ENCODE measurements around the gene RCN1. TPM values are rescaled to one million over a fixed set of nuclear protein-coding genes. Genes with fewer than 3 reads are reported as not detected.
"Not testable (repeated sequence)": the region's sequence is repeated elsewhere in the genome, so short reads cannot be mapped to it uniquely, and the experiment has no call there.

The RCN1 gene
- total RNA-seq, 1 experiment from 2014 or later = 390 TPM

GRCh38 chr11:32113200-32113919, 22.5 kb downstream of the RCN1 start:
- DNase-seq (ENCODE audit: low read depth) = no peak

GRCh38 chr11:32113920-32114203, 23.0 kb downstream of the RCN1 start:
- no peak for DNase-seq (ENCODE audit: low read depth)

- DNase-seq (ENCODE audit: low read depth) = no peak
Observed at GRCh38 chr11:32115446-32115845, 24.6 kb downstream of the RCN1 start.

GRCh38 chr11:32116668-32117067, 25.8 kb downstream of the RCN1 start:
- DNase-seq (ENCODE audit: low read depth) = peak; percentile 48

GRCh38 chr11:32118025-32118974, 27.4 kb downstream of the RCN1 start:
- DNase-seq (ENCODE audit: low read depth) = peak; percentile 94

GRCh38 chr11:32119139-32119538, 28.3 kb downstream of the RCN1 start:
- not testable (repeated sequence) for DNase-seq (ENCODE audit: low read depth)

GRCh38 chr11:32121012-32121411, 30.1 kb downstream of the RCN1 start:
- DNase-seq (ENCODE audit: low read depth) = no peak

- no peak for DNase-seq (ENCODE audit: low read depth)
Observed at GRCh38 chr11:32122200-32122599, 31.3 kb downstream of the RCN1 start.

- peak; percentile 85 for DNase-seq (ENCODE audit: low read depth)
Observed at GRCh38 chr11:32131321-32131720, 40.4 kb downstream of the RCN1 start.

GRCh38 chr11:32136657-32137056, 45.8 kb downstream of the RCN1 start:
- DNase-seq (ENCODE audit: low read depth) = no peak

GRCh38 chr11:32137263-32137662, 46.4 kb downstream of the RCN1 start:
- peak; percentile 97 for DNase-seq (ENCODE audit: low read depth)

- no peak for DNase-seq (ENCODE audit: low read depth)
Observed at GRCh38 chr11:32137869-32138268, 47.0 kb downstream of the RCN1 start.

GRCh38 chr11:32138902-32139301, 48.0 kb downstream of the RCN1 start:
- DNase-seq (ENCODE audit: low read depth) = no peak

- DNase-seq (ENCODE audit: low read depth) = no peak
Observed at GRCh38 chr11:32139896-32140520, 49.1 kb downstream of the RCN1 start.

GRCh38 chr11:32141745-32142546, 51.1 kb downstream of the RCN1 start:
- DNase-seq (ENCODE audit: low read depth) = no peak

GRCh38 chr11:32143378-32143777, 52.5 kb downstream of the RCN1 start:
- DNase-seq (ENCODE audit: low read depth) = no peak

GRCh38 chr11:32145282-32145681, 54.4 kb downstream of the RCN1 start:
- no peak for DNase-seq (ENCODE audit: low read depth)

- peak; percentile 38 for DNase-seq (ENCODE audit: low read depth)
Observed at GRCh38 chr11:32148895-32149294, 58.0 kb downstream of the RCN1 start.

- no peak for DNase-seq (ENCODE audit: low read depth)
Observed at GRCh38 chr11:32149748-32150147, 58.9 kb downstream of the RCN1 start.

- no peak for DNase-seq (ENCODE audit: low read depth)
Observed at GRCh38 chr11:32151027-32151426, 60.2 kb downstream of the RCN1 start.

- no peak for DNase-seq (ENCODE audit: low read depth)
Observed at GRCh38 chr11:32152216-32152615, 61.3 kb downstream of the RCN1 start.

- no peak for DNase-seq (ENCODE audit: low read depth)
Observed at GRCh38 chr11:32152821-32153220, 61.9 kb downstream of the RCN1 start.

Data from M059J (cell line).